ENCODE data around the gene PRRG4. TPM values are rescaled to one million over a fixed set of nuclear protein-coding genes. Genes with fewer than 3 reads are reported as not detected.
"Not testable (repeated sequence)": the region's sequence is repeated elsewhere in the genome, so short reads cannot be mapped to it uniquely, and the experiment has no call there.

PRRG4 gene
- total RNA-seq, 1 donor from 2014 or later: 0.84 TPM

DNA sequence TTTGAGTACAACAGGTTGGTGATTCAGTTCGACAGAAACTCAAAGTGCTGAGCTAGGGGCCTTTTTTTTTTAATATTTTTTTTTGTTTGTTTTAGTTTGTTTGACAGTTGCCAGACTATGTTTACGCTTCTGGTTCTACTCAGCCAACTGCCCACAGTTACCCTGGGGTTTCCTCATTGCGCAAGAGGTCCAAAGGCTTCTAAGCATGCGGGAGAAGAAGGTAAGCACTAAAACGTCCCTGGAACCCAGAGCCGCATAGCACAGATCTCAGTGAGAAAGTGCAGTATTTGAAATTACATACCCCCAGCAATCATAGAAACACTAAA is 649 bp downstream of the PRRG4 start:
- no peak for DNase-seq (ENCODE audit: low spot score)

DNA sequence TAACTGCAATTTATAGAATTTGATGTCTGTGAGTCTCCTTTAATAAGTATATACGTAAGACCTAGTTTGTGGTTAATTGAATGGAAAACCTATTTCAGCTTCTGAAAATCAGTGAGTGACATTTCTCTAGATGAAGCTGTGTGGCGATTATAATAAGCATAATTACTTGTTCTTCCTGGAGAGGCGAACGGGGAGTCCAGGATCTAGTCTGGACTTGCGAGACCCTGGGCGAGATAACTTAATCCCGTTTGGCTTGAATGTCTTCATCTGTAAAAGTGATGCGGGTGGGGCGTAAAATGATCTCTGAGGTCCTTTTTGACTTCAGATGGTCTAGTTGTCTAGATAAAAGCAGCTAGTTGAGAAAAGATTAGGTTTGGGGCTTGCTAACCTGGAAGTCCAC is 1.1 kb downstream of the PRRG4 start:
- DNase-seq (ENCODE audit: low spot score): no peak

DNA sequence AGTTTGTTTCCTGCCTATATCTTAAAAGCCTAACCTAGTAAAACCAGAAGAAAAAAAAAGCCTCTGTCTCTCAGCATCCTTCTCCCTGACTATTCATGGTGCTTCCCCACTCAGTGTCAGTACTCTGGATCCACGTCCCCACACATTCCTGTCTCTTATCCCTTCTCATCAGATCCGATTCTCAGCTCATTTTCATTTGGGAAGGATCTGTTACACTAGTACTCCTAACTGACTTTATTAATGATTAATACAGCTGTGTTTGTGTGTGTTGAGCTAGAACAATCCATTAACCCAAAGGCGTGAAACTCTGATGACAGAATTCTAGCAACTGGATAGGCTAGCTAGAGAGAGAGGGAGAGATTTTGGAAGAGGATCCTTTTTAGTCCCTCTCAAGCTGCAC is 1.5 kb downstream of the PRRG4 start:
- no peak for DNase-seq (ENCODE audit: low spot score)

DNA sequence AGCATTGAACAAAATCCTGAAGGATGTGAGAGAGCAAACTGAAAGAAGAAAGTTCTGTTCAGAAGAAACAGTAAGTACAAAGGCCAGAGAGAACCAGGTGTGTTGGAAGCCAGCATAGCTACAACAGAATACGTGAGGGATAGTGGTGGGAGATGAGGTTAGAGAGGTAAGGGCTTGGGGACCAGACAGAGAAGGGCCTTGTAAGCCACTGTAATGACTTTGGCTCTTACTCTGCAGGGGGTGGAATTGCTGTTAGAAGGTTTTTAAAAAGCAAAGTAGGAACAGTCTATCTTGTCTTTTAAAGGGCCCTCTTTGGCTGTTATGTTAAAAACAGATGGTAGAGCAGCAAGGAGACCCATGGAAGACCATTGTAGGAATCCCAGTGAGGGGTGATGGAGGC is 4.2 kb downstream of the PRRG4 start:
- no peak for DNase-seq (ENCODE audit: low spot score)

- DNase-seq (ENCODE audit: low spot score): no peak
Measured at GRCh38 chr11:32836946-32837345, 7.2 kb downstream of the PRRG4 start.

GRCh38 chr11:32838505-32839274 is 9.0 kb downstream of the PRRG4 start:
- DNase-seq (ENCODE audit: low spot score): no peak

DNA sequence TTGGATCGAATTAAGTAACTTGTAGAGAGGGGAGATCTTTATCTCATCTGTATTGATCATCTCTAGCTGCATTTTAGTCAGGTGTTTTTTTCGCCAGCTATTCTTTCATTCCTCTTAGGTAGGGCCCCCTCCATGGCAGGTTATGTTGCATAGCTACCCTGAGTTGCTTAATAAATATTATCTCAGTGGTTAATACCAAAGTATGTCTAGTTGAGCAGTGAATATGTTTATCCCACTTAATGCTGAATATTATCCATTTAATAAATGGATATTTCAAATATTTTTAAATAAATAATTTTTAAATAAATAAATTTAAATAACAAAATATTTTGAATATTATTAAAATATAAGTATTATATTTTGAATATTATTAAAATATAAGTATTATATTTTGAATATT is 9.6 kb downstream of the PRRG4 start:
- no peak for DNase-seq (ENCODE audit: low spot score)

- DNase-seq (ENCODE audit: low spot score): no peak
Measured at GRCh38 chr11:32840587-32840986, 10.9 kb downstream of the PRRG4 start.

DNA sequence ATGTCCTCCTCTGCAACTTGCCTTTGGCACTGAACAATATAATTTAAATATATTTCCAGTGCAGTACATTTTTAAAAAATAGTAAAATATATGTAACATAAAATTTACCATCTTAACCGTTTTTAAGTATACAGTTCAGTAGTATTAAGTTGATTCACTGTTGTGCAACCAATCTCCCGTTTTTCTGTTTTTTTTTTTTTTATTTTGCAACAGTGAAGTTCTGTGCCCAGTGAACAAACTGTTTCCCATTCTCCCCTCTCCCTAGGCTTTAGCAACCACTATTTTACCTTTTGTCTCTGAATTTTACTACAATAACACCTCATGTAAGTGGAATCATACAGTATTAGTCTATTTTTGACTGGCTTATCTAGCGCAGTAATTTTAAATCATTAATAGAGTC is 13.8 kb downstream of the PRRG4 start:
- no peak for DNase-seq (ENCODE audit: low spot score)

DNA sequence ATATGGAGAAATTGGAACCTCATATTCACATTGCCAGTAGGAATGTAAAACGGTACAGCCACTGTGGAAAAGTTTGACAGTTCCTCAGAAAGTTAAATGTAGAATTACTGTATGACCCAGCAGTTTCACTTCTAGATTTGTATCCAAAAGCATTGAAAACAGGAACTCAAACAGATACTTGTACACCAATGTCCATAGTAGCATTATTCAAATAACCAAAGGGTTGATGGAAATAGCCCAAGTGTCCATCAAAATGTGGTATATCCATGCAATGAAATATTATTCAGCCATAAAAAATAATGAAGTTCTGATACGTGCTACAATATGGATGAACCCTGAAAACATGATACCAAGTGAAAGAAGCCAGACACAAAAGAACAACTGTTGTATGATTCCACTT is 17.8 kb downstream of the PRRG4 start:
- DNase-seq (ENCODE audit: low spot score): no peak

DNA sequence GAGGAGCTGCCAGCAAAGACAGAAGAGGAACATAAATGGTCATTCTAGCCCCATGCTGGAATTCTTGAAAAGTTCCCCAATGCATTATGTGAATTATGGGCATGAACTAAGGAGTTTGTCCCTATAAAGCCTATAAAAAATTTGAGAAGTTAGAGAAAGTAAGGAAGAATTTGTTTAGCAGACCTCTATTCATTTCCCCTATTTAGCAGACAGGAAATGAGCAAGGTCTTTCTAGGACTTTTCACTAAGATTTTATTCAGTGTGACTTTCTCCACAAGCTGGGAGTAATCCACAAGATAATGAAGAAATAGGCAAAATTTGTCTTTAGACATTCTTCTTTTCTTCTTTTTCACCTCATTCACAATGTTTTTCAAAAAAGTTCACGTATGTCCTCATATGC is 20.0 kb downstream of the PRRG4 start:
- DNase-seq (ENCODE audit: low spot score): no peak

DNA sequence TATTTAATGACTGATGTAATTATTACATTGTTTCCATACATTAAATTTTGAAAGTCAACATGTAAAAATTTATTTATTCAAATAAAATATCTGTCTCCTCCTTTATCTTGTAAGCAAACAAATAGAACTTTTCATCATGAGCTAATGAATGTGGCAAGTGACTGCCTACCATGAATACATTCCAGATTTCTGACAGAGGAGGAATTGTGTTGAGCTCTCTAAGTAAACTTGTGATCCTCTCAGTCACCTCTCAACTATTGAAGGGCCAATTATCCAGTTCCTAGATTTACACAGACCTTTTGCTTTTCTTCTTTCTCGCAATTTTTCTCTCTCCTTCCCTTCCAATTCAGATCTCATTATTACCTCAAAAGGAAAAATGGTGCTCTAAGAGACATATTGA is 21.5 kb downstream of the PRRG4 start:
- DNase-seq (ENCODE audit: low spot score): no peak

- no peak for DNase-seq (ENCODE audit: low spot score)
Measured at GRCh38 chr11:32852207-32852606, 22.5 kb downstream of the PRRG4 start.

GRCh38 chr11:32855601-32856000 is 25.9 kb downstream of the PRRG4 start:
- no peak for DNase-seq (ENCODE audit: low spot score)

DNA sequence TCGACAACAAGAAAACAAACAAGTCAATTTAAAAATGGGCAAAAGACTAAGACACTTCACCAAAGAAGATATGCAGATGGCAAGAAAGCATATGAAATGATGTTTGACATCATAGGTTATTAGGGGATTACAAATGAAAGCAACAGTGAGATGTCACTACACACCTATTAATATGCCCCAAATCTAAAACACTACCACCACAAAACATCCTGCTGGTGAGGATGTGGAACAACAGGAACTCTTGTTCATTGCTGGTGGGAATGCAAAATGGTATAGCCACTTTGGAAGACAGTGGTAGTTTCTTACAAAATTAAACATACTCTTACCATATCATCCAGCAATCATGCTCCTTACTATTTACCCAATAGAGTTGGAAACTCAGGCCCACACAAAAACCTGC is 29.0 kb downstream of the PRRG4 start:
- no peak for DNase-seq (ENCODE audit: low spot score)

DNA sequence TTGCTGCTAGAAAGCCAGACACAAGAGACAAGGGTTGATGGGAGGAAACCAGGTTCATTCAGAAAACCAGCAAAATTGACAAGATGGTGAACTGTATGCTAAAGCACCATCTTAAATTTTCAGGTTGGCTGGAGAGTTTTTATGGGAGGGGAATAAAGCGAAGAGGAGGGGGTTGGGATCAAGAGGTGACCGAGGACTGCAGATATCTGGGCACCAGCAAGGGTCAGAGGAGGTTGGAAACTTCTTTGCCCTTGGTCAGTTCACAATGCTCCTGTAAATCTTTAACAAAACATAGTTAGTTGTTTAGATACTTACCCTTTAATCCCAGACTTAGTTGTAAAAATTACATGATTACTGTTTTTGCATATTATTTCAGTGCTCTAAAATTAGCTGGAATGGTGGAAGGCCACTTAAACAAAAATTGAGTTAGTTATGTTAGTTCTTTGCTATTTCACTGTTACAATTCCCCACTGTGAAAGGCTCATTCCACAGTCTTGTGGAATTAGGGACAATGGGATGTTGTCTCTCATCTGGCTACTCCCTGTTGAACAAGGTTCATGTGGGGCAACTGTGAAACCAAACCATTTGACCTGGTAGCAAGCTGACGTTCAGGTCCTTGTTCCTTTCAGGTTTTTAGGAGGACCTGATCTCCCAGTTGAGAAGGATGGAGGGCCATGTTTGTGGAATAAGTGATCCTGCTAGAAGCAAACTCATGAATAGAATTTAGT is 32.3 kb downstream of the PRRG4 start:
- DNase-seq (ENCODE audit: low spot score): no peak

DNA sequence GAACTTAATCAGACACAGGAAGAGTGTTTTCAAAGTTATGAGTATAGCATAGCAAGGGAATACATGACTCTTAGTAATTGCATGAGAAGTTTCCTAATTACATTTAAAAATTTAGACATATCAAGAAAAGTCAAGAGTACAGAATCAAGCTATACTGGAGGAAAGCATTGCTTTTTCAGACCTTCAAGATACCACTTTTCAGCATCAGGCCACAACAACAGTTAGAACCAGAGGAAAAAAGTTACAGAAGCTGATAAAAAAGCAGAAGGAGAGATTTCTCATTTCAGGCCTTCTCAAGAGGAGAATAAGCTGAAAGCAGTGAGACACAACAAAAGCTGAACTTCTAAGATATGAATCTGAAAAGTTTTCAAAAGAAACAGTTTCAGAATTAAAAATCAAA is 34.8 kb downstream of the PRRG4 start:
- no peak for DNase-seq (ENCODE audit: low spot score)

DNA sequence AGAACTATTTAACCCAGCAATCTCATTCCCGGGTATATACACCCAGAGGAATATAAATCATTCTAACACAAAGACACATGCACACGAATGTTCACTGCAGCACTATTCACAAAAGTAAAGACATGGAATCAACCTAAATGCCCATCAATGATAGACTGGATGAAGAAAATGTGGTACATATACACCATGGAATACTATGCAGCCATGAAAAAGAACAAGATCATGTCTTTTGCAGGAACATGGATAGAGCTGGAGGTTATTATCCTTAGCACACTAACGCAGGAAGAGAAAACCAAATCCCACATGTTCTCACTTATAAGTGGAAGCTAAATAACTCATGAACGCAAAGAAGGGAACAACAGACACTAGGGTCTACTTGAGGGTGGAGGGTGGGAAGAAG is 39.0 kb downstream of the PRRG4 start:
- not testable (repeated sequence) for DNase-seq (ENCODE audit: low spot score)

- no peak for DNase-seq (ENCODE audit: low spot score)
Measured at GRCh38 chr11:32870676-32871075, 40.9 kb downstream of the PRRG4 start.

DNA sequence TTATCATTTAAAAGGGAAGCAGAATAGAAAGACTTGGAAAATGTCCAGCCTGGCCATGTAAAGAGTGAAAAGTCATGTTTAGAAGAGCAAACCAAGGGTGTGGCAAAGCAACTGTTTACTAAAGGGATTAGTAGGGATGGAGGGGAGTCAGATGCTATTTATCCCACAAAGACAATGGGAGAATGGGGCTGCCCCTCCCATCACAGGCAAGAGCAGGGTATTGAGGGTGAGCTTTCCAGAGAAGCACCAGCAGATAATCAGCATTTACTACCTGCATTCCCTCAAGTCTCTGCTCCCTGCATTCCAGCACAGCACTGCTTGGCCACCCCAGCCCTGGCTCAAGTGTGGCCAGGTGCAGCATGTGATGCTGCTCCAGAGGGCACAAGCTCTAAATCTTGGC is 44.4 kb downstream of the PRRG4 start:
- DNase-seq (ENCODE audit: low spot score): no peak

- no peak for DNase-seq (ENCODE audit: low spot score)
Measured at GRCh38 chr11:32881286-32881685, 51.6 kb downstream of the PRRG4 start.

DNA sequence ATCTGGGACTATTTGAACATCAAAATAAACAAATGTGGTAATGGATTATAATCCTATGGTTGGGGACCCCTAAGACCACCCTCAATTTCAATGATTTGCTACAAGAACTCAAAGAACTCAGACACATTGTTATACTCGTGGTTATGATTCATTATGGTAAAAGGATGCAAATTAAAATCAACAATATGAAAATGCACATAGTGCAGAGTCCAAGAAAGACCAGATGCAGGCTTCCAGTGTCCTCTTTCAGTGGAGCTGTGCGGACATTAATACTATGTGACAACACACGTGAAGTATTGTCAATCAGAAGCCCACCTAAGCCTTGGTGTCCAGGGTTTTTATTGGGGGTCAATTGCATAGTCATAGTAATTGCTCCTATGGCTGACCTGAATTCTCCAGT is 53.7 kb downstream of the PRRG4 start:
- no peak for DNase-seq (ENCODE audit: low spot score)

GRCh38 chr11:32884023-32884422 is 54.3 kb downstream of the PRRG4 start:
- no peak for DNase-seq (ENCODE audit: low spot score)
